H9 (cell line): ENCODE data around the gene ETV7. TPM values are rescaled to one million over a fixed set of nuclear protein-coding genes. Genes with fewer than 3 reads are reported as not detected.

Experiments
- DNase-seq: peaks from one replicate; pipeline ENCODE4 v3.0.0-alpha.2; 2017
- H2AFZ ChIP-seq: one replicate; pipeline ENCODE4 v1.6.1; 2013; ENCODE audit warnings: mild to moderate bottlenecking, low read length, control low read depth, moderate library complexity
- H2AK5ac ChIP-seq: 2 replicates; pipeline ENCODE4 v1.6.1; 2013; ENCODE audit warnings: low read length, control low read depth, mixed read lengths; ENCODE audit not compliant: insufficient read length
- H2BK120ac ChIP-seq: one replicate; pipeline ENCODE4 v1.6.1; 2013; ENCODE audit warnings: low read depth, mild to moderate bottlenecking, low read length, control low read depth, inconsistent platforms; ENCODE audit not compliant: poor library complexity, severe bottlenecking
- H2BK12ac ChIP-seq: 2 replicates; pipeline ENCODE4 v1.6.1; 2013; ENCODE audit warnings: low read length, control low read depth, mixed read lengths, low read depth; ENCODE audit not compliant: insufficient read length
- H2BK15ac ChIP-seq: 2 replicates; pipeline ENCODE4 v1.6.1; 2013; ENCODE audit warnings: low read depth, low read length, control low read depth
- H2BK20ac ChIP-seq: one replicate; pipeline ENCODE4 v1.6.1; 2013; ENCODE audit warnings: low read depth, mild to moderate bottlenecking, low read length, control low read depth, inconsistent platforms; ENCODE audit not compliant: poor library complexity, severe bottlenecking
- H2BK5ac ChIP-seq: 2 replicates; pipeline ENCODE4 v1.6.1; 2013; ENCODE audit warnings: low read length, control low read depth, mixed read lengths; ENCODE audit not compliant: insufficient read length
- H3K14ac ChIP-seq: 2 replicates; pipeline ENCODE4 v1.6.1; 2013; ENCODE audit warnings: low read length, control low read depth; ENCODE audit not compliant: insufficient read depth
- H3K18ac ChIP-seq: 2 replicates; pipeline ENCODE4 v1.6.1; 2013; ENCODE audit warnings: low read depth, mild to moderate bottlenecking, mixed read lengths, low read length, control low read depth; ENCODE audit not compliant: insufficient read length
- H3K23ac ChIP-seq: 2 replicates; pipeline ENCODE4 v1.6.1; 2013; ENCODE audit warnings: low read length, control low read depth, mixed read lengths, low read depth; ENCODE audit not compliant: insufficient read length
- H3K23me2 ChIP-seq: 2 replicates; pipeline ENCODE4 v1.6.1; 2013; ENCODE audit warnings: low read depth, mild to moderate bottlenecking, mixed read lengths, low read length, control low read depth; ENCODE audit not compliant: insufficient read length, poor library complexity, severe bottlenecking
- H3K27ac ChIP-seq: 2 replicates; pipeline ENCODE4 v1.5.1; 2013; ENCODE audit warnings: low read length, control low read depth, mixed read lengths, low read depth; ENCODE audit not compliant: insufficient read length
- H3K27me3 ChIP-seq: 2 replicates; pipeline ENCODE4 v1.6.1; 2013; ENCODE audit warnings: low read length, control low read depth, inconsistent platforms; ENCODE audit not compliant: insufficient read depth
- H3K4ac ChIP-seq: 2 replicates; pipeline ENCODE4 v1.6.1; 2013; ENCODE audit warnings: low read depth, mild to moderate bottlenecking, control low read depth, inconsistent platforms, low read length, moderate library complexity
- H3K4me1 ChIP-seq: 2 replicates; pipeline ENCODE4 v1.6.1; 2013; ENCODE audit warnings: low read length, control low read depth, inconsistent platforms; ENCODE audit not compliant: insufficient read depth
- H3K4me2 ChIP-seq: 2 replicates; pipeline ENCODE4 v1.6.1; 2013; ENCODE audit warnings: low read length, control low read depth, mixed read lengths; ENCODE audit not compliant: insufficient read length, insufficient read depth
- H3K56ac ChIP-seq: 2 replicates; pipeline ENCODE4 v1.6.1; 2013; ENCODE audit warnings: low read depth, mild to moderate bottlenecking, mixed read lengths, low read length, control low read depth; ENCODE audit not compliant: insufficient read length
- H3K79me1 ChIP-seq: 2 replicates; pipeline ENCODE4 v1.6.1; 2013; ENCODE audit warnings: low read depth, mild to moderate bottlenecking, moderate library complexity, low read length, control low read depth, inconsistent platforms; ENCODE audit not compliant: insufficient read depth, poor library complexity, severe bottlenecking
- H3K79me2 ChIP-seq: 2 replicates; pipeline ENCODE4 v1.6.1; 2013; ENCODE audit warnings: low read length, control low read depth, inconsistent platforms; ENCODE audit not compliant: insufficient read depth
- H3K9ac ChIP-seq: 2 replicates; pipeline ENCODE4 v1.6.1; 2013; ENCODE audit warnings: low read length, control low read depth, mixed read lengths; ENCODE audit not compliant: insufficient read length; ENCODE audit errors: extremely low read depth
- H3K9me3 ChIP-seq: one replicate; pipeline ENCODE4 v1.6.1; 2013; ENCODE audit warnings: low read depth, low read length, inconsistent platforms; ENCODE audit not compliant: control insufficient read depth
- H3T11ph ChIP-seq: one replicate; pipeline ENCODE4 v1.6.1; 2013; ENCODE audit warnings: mild to moderate bottlenecking, low read length, control low read depth, inconsistent platforms
- H4K20me1 ChIP-seq: one replicate; pipeline ENCODE4 v1.6.1; 2013; ENCODE audit not compliant: control insufficient read depth, insufficient read length, insufficient read depth
- H4K5ac ChIP-seq: 2 replicates; pipeline ENCODE4 v1.6.1; 2013; ENCODE audit warnings: low read depth, mild to moderate bottlenecking, mixed read lengths, low read length, control low read depth; ENCODE audit not compliant: insufficient read length
- H4K8ac ChIP-seq: replicated peaks from 2 replicates; pipeline ENCODE4 v1.6.1; 2013; ENCODE audit warnings: low read length, control low read depth, mixed read lengths, low read depth; ENCODE audit not compliant: insufficient read length
- H4K91ac ChIP-seq: 2 replicates; pipeline ENCODE4 v1.6.1; 2013; ENCODE audit warnings: low read depth, mild to moderate bottlenecking, moderate library complexity, mixed read lengths, low read length, control low read depth; ENCODE audit not compliant: insufficient read length
- H3K27ac Mint-ChIP-seq, 3 experiments: 2 replicates in 2 of 3; 3 replicates in 1 of 3; pipeline ENCODE4 v1.8.0; 2020 to 2021; ENCODE audit warnings: mixed read lengths in 3 of 3, mild to moderate bottlenecking in 1 of 3, moderate library complexity in 1 of 3
- H3K27me3 Mint-ChIP-seq: 2 replicates; pipeline ENCODE4 v1.8.0; 2021; ENCODE audit warnings: low read depth, mild to moderate bottlenecking, moderate library complexity, mixed read lengths
- H3K36me3 Mint-ChIP-seq, 3 experiments: 2 replicates in 2 of 3; 3 replicates in 1 of 3; pipeline ENCODE4 v1.8.0; 2020 to 2021; ENCODE audit warnings: low read depth in 3 of 3, mixed read lengths in 3 of 3; ENCODE audit not compliant: insufficient read depth in 1 of 3
- H3K4me1 Mint-ChIP-seq, 2 experiments: 2 replicates each; pipeline ENCODE4 v1.8.0; 2020; ENCODE audit warnings: mixed read lengths in 2 of 2
- H3K4me3 Mint-ChIP-seq, 2 experiments: 2 replicates in 1 of 2; 3 replicates in 1 of 2; pipeline ENCODE4 v1.8.0; 2020 to 2021; ENCODE audit warnings: mild to moderate bottlenecking in 2 of 2, mixed read lengths in 2 of 2, moderate library complexity in 1 of 2
- H3K9me3 Mint-ChIP-seq, 2 experiments: 2 replicates in 1 of 2; 3 replicates in 1 of 2; pipeline ENCODE4 v1.8.0; 2020; ENCODE audit warnings: mild to moderate bottlenecking in 2 of 2, mixed read lengths in 2 of 2, moderate library complexity in 1 of 2
- CTCF ChIP-seq: fragments of 200-600 bp; sonication (generic); conservative IDR thresholded peaks from 3 replicates; pipeline ENCODE4 v1.8.0; 2021; ENCODE audit warnings: antibody characterized with exemption, mild to moderate bottlenecking
- WGBS: extraction: QIAGEN DNeasy Blood & Tissue Kit; methylation state at CpG from one replicate; pipeline ENCODE4 v1.1.7; 2013; ENCODE audit warnings: missing lambda C conversion rate, low lambda C conversion rate, mixed read lengths; ENCODE audit not compliant: insufficient read length; ENCODE audit errors: extremely low coverage; 5-methylcytosine and 5-hydroxymethylcytosine counted together
- total RNA-seq: library from RNA; stranded (reverse); gene quantifications from 2 replicates; pipeline ENCODE4 v1.2.1, GENCODE V29; 2021

ETV7 gene
- total RNA-seq, 1 experiment from 2014 or later: 0.92 TPM

GRCh38 chr6:36384095-36384494, 3.4 kb downstream of the ETV7 start:
- TF ChIP-seq CTCF: no peak

More at GRCh38 chr6:36384095-36384494, 3.4 kb downstream of the ETV7 start:
- H3K4me1 Mint-ChIP-seq: peaks cover 41 to 43% of the 10 kb centered on the region in 2 experiments
- H4K91ac ChIP-seq: no peak overlapping the region
- no peak overlapping the region for H2AK5ac ChIP-seq
- DNase-seq: no peak
- H4K20me1 ChIP-seq: no peaks in the 10 kb centered on the region
- no CpG with 5 or more reads among the region's 2 CpGs for WGBS
- H3K4me3 Mint-ChIP-seq: no peak overlapping the region
- peaks cover 13% of the 10 kb centered on the region for H3K23me2 ChIP-seq
- no peak overlapping the region for H4K5ac ChIP-seq
- no peak overlapping the region for H3K27ac ChIP-seq
- no peaks in the 10 kb centered on the region for H3K79me2 ChIP-seq
- peaks cover 0 to 3% of the 10 kb centered on the region in 2 experiments; a peak in 2 of 5 replicates for H3K9me3 Mint-ChIP-seq
- H2AFZ ChIP-seq: no peak overlapping the region
- H3K27me3 ChIP-seq: peaks cover 29% of the 10 kb centered on the region; the same call in 1 of the 2 replicates
- H2BK12ac ChIP-seq: no peak overlapping the region
- H2BK5ac ChIP-seq: no peak overlapping the region
- no peak overlapping the region for H3K14ac ChIP-seq
- no peak overlapping the region for H2BK15ac ChIP-seq
- H3K4ac ChIP-seq: no peak overlapping the region
- H2BK20ac ChIP-seq: no peak overlapping the region
- H3K27ac Mint-ChIP-seq: no peak overlapping the region
- no peak overlapping the region for H3K56ac ChIP-seq
- H3K4me2 ChIP-seq: no peak overlapping the region
- no peak overlapping the region for H2BK120ac ChIP-seq
- H3K4me1 ChIP-seq: no peaks in the 10 kb centered on the region
- H3K36me3 Mint-ChIP-seq: no peaks in the 10 kb centered on the region
- H3K9me3 ChIP-seq: no peaks in the 10 kb centered on the region
- H4K8ac ChIP-seq: no peak overlapping the region
- H3K9ac ChIP-seq: no peak overlapping the region
- peaks cover 40% of the 10 kb centered on the region for H3K27me3 Mint-ChIP-seq
- H3T11ph ChIP-seq: no peak overlapping the region
- no peak overlapping the region for H3K23ac ChIP-seq
- no peaks in the 10 kb centered on the region for H3K79me1 ChIP-seq
- no peak overlapping the region for H3K18ac ChIP-seq
